ENCODE measurements around the gene PGA4.
"Not testable (repeated sequence)": the region's sequence is repeated elsewhere in the genome, so short reads cannot be mapped to it uniquely, and the experiment has no call there.

DNA sequence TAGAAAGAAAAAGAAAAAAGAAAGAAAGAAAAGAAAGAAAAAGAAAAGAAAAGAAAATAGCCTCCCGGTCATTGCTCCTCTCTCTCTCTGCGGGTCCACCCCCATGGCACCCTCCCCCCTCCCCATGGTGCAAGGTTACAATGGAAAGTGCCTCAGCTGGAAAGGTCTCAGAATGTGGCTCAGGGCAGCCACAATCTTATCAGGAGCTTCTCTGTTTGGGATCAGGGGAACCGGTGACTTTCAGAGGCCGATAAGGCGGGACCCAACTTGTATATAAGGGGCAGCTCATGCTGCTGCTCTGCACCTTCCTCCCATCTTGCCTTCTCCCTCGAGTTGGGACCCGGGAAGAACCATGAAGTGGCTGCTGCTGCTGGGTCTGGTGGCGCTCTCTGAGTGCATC is 18.7 kb downstream of the PGA4 start, which contains the start of gene PGA5:
- not testable (repeated sequence) for TF ChIP-seq TOX (CRISPR knock-in tag; IDR thresholded peaks at IDR 0.05; ENCODE audit: borderline replicate concordance); SNAI2 (CRISPR knock-in tag; IDR thresholded peaks at IDR 0.05); TCF4 (CRISPR knock-in tag; IDR thresholded peaks at IDR 0.05; ENCODE audit: borderline replicate concordance); ZNF70 (CRISPR knock-in tag; IDR thresholded peaks at IDR 0.05); GLIS3 (CRISPR knock-in tag; IDR thresholded peaks at IDR 0.05)
- TF ChIP-seq, protein P1, sequence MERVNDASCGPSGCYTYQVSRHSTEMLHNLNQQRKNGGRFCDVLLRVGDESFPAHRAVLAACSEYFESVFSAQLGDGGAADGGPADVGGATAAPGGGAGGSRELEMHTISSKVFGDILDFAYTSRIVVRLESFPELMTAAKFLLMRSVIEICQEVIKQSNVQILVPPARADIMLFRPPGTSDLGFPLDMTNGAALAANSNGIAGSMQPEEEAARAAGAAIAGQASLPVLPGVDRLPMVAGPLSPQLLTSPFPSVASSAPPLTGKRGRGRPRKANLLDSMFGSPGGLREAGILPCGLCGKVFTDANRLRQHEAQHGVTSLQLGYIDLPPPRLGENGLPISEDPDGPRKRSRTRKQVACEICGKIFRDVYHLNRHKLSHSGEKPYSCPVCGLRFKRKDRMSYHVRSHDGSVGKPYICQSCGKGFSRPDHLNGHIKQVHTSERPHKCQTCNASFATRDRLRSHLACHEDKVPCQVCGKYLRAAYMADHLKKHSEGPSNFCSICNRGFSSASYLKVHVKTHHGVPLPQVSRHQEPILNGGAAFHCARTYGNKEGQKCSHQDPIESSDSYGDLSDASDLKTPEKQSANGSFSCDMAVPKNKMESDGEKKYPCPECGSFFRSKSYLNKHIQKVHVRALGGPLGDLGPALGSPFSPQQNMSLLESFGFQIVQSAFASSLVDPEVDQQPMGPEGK (CRISPR knock-in tag; IDR thresholded peaks at IDR 0.05; ENCODE audit: borderline replicate concordance), result not testable (repeated sequence)
